ENCODE results near the gene CPNE1.

The CPNE1 gene

GRCh38 chr20:35578469-35578868, 86.2 kb downstream of the CPNE1 start:
- no peak for DNase-seq
- TF ChIP-seq GATA1 (IDR thresholded peaks at IDR 0.05; ENCODE audit: low read depth, low read length) (no peak), POLR2A (IDR thresholded peaks at IDR 0.05; ENCODE audit: low read length) (no peak)

GRCh38 chr20:35576816-35577215, 87.9 kb downstream of the CPNE1 start:
- no peak for DNase-seq
- TF ChIP-seq POLR2A (IDR thresholded peaks at IDR 0.05; ENCODE audit: low read length) (no peak), GATA1 (IDR thresholded peaks at IDR 0.05; ENCODE audit: low read depth, low read length) (no peak)
